ENCODE results near the gene HES1.
A peak's percentile ranks its signal among the peaks of the same experiment; 100 is the strongest.

HES1 gene

DNA sequence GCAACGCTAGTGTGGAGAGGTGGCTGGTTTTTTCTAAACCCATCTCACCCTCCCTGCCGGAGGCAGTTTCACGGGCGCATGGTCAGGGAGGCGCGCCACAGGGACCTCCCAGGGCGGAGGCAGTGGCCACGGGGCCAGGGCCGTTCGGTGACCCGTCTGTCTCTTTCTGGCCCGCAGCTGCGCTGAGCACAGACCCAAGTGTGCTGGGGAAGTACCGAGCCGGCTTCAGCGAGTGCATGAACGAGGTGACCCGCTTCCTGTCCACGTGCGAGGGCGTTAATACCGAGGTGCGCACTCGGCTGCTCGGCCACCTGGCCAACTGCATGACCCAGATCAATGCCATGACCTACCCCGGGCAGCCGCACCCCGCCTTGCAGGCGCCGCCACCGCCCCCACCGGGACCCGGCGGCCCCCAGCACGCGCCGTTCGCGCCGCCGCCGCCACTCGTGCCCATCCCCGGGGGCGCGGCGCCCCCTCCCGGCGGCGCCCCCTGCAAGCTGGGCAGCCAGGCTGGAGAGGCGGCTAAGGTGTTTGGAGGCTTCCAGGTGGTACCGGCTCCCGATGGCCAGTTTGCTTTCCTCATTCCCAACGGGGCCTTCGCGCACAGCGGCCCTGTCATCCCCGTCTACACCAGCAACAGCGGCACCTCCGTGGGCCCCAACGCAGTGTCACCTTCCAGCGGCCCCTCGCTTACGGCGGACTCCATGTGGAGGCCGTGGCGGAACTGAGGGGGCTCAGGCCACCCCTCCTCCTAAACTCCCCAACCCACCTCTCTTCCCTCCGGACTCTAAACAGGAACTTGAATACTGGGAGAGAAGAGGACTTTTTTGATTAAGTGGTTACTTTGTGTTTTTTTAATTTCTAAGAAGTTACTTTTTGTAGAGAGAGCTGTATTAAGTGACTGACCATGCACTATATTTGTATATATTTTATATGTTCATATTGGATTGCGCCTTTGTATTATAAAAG lies 1.8 kb downstream of the HES1 start:
- H3K4me3 ChIP-seq (IDR thresholded peaks at IDR 0.05; ENCODE audit: insufficient read depth, low read depth, low read length) = no peak overlapping the region
- TF ChIP-seq, protein P1, sequence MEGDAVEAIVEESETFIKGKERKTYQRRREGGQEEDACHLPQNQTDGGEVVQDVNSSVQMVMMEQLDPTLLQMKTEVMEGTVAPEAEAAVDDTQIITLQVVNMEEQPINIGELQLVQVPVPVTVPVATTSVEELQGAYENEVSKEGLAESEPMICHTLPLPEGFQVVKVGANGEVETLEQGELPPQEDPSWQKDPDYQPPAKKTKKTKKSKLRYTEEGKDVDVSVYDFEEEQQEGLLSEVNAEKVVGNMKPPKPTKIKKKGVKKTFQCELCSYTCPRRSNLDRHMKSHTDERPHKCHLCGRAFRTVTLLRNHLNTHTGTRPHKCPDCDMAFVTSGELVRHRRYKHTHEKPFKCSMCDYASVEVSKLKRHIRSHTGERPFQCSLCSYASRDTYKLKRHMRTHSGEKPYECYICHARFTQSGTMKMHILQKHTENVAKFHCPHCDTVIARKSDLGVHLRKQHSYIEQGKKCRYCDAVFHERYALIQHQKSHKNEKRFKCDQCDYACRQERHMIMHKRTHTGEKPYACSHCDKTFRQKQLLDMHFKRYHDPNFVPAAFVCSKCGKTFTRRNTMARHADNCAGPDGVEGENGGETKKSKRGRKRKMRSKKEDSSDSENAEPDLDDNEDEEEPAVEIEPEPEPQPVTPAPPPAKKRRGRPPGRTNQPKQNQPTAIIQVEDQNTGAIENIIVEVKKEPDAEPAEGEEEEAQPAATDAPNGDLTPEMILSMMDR (conservative IDR thresholded peaks at IDR 0.05; ENCODE audit: low read depth, low read length) = 0 out of 2 replicates have a peak, but pooled peaks have one; percentile 23
- peak overlapping the region; percentile 80 for H3K4me2 ChIP-seq
- peaks cover 74% of the 10 kb centered on the region for H3K27me3 ChIP-seq (ENCODE audit: insufficient read depth, low read depth)
- H3K4me1 ChIP-seq (ENCODE audit: low read depth, poor library complexity, severe bottlenecking) = peaks cover 63% of the 10 kb centered on the region
- peaks cover 4% of the 10 kb centered on the region for H4K20me1 ChIP-seq (ENCODE audit: insufficient read depth)
- H3K9ac ChIP-seq = peak overlapping the region; percentile 5; the same call in 1 of the 2 replicates
- H3K36me3 ChIP-seq (ENCODE audit: insufficient read depth) = no peaks in the 10 kb centered on the region
- H2AFZ ChIP-seq (ENCODE audit: low read depth) = peak overlapping the region; percentile 84
- H3K79me2 ChIP-seq (ENCODE audit: insufficient read depth, low read depth) = no peaks in the 10 kb centered on the region
- H3K27ac ChIP-seq = no peak overlapping the region

DNA sequence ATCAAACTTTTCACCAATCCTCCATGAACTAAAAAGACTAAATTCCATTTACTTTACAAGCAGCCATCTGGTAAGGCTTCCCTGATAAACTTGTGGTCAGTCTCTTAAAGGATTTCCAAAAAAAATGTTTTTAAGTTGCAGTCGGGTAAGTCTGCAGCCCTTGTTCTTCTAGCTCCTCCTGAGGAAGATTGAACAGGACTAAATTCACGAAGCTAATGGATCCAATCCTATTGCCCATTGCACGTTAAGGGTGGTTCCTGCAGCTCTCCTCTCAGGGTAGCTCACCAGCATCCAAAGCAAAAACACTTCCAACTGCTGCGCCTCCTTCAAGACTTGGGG lies 2.8 kb downstream of the HES1 start:
- Histone ChIP-seq H3K27me3 (ENCODE audit: insufficient read depth, low read depth) (peaks cover 65% of the 10 kb centered on the region), H3K4me3 (IDR thresholded peaks at IDR 0.05; ENCODE audit: insufficient read depth, low read depth, low read length) (no peak overlapping the region), H3K79me2 (ENCODE audit: insufficient read depth, low read depth) (no peaks in the 10 kb centered on the region), H3K27ac (no peak overlapping the region), H2AFZ (ENCODE audit: low read depth) (no peak overlapping the region), H3K36me3 (ENCODE audit: insufficient read depth) (no peaks in the 10 kb centered on the region), H3K4me2 (no peak overlapping the region; the same call in 1 of the 2 replicates), H3K4me1 (ENCODE audit: low read depth, poor library complexity, severe bottlenecking) (peaks cover 58% of the 10 kb centered on the region), H3K9ac (no peak overlapping the region), H4K20me1 (ENCODE audit: insufficient read depth) (peaks cover 4% of the 10 kb centered on the region)
- TF ChIP-seq, protein P1 (conservative IDR thresholded peaks at IDR 0.05; ENCODE audit: low read depth, low read length) = no peak

DNA sequence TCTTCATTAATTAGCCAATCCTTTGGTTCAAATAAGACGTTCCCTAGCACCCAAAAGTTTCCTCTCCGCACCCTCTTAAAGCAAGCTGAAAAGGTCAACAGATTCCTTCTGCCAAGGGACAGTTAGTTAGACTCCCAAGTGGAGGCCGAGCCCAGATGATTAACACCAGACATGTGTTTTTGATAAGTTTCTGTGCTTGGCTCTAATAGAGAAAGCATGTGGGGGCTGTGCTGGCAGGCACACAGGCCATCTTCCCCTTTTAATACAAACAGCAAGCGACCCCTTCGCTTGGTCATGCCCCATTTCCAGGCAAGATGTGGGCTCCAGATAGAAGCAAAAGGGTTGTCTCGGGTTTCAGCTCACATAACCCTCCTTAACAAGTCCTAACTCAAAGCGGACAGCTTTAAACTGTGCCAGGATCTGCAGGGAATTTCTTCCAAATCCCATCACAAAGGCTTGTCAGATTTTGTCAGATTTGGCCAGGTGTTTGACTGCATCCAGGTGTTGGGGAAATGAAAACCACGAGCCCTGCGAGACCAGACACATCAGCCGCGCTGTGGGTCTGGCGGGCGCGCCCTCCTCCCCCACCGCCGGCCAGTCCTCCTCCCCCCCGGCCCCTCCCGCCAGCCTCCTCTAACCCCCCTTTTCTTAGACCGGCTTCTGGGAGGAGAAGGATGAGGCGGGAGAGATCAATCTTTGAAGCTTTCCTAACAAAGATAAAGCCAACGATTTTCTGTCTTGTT lies 3.3 kb downstream of the HES1 start:
- Histone ChIP-seq H4K20me1 (ENCODE audit: insufficient read depth) (peaks cover 4% of the 10 kb centered on the region), H3K4me1 (ENCODE audit: low read depth, poor library complexity, severe bottlenecking) (peaks cover 57% of the 10 kb centered on the region), H2AFZ (ENCODE audit: low read depth) (no peak overlapping the region), H3K4me3 (IDR thresholded peaks at IDR 0.05; ENCODE audit: insufficient read depth, low read depth, low read length) (no peak overlapping the region), H3K27me3 (ENCODE audit: insufficient read depth, low read depth) (peaks cover 64% of the 10 kb centered on the region), H3K4me2 (peak overlapping the region; percentile 44; the same call in 1 of the 2 replicates), H3K79me2 (ENCODE audit: insufficient read depth, low read depth) (no peaks in the 10 kb centered on the region), H3K27ac (no peak overlapping the region), H3K36me3 (ENCODE audit: insufficient read depth) (no peaks in the 10 kb centered on the region), H3K9ac (no peak overlapping the region)
- TF ChIP-seq, protein P1 (conservative IDR thresholded peaks at IDR 0.05; ENCODE audit: low read depth, low read length) = no peak

DNA sequence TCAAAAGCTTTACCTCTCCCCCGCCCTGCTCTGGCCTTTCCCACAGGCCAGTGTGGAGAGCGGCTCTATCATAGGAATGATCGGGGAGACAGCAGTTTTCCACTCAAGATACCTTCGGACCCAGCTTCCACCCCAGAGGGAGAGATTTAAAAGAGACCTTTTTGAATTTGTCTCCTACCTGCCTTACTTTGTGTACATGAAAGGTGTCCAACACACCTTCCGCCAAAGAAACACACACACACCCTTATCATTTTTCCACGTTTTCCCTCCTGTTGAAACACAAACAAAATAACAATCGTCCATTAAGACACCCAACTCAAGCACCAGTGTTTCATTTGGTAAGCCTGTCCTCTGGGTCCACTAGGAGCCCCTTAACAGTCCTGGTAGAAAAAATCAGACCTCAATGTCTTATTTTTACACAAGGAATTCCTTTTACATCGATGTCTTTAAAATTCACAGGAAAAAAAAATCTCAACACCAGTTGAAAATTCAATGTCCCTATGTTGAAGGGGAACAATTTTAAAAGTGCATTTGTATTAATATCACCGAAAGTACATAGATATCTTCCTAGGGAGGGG lies 4.0 kb downstream of the HES1 start:
- Histone ChIP-seq H3K4me2 (peak overlapping the region; percentile 44; the same call in 1 of the 2 replicates), H3K4me3 (IDR thresholded peaks at IDR 0.05; ENCODE audit: insufficient read depth, low read depth, low read length) (peak overlapping the region; percentile 50), H2AFZ (ENCODE audit: low read depth) (no peak overlapping the region), H4K20me1 (ENCODE audit: insufficient read depth) (peaks cover 4% of the 10 kb centered on the region), H3K27ac (no peak overlapping the region), H3K4me1 (ENCODE audit: low read depth, poor library complexity, severe bottlenecking) (peaks cover 57% of the 10 kb centered on the region), H3K27me3 (ENCODE audit: insufficient read depth, low read depth) (peaks cover 64% of the 10 kb centered on the region), H3K9ac (no peak overlapping the region), H3K36me3 (ENCODE audit: insufficient read depth) (no peaks in the 10 kb centered on the region), H3K79me2 (ENCODE audit: insufficient read depth, low read depth) (no peaks in the 10 kb centered on the region)
- TF ChIP-seq, protein P1 (conservative IDR thresholded peaks at IDR 0.05; ENCODE audit: low read depth, low read length) = no peak

Data from KMS-11 (cell line).